Kidney (tissue), 22 donors: Measurements from ENCODE around the gene IQCF6. TPM values are rescaled to one million over a fixed set of nuclear protein-coding genes. Genes with fewer than 3 reads are reported as not detected.

Experiments used
- DNase-seq, 5 donors: peaks; one replicate each; pipeline ENCODE4 v3.0.0-alpha.2; 2013 to 2020
- FAIRE-seq: peaks from 2 replicates; lab custom pipeline; 2012; peaks lifted over from hg19 to GRCh38; lab: Jason Lieb, UNC
- H3K27ac ChIP-seq, 2 donors: one replicate each; pipeline ENCODE4 v1.7.0; 2013; ENCODE audit warnings: low read depth in 2 of 2, low read length in 2 of 2, inconsistent platforms in 1 of 2
- H3K27me3 ChIP-seq: one replicate; pipeline ENCODE4 v1.7.1; 2013; ENCODE audit warnings: low read length, inconsistent platforms; ENCODE audit not compliant: control insufficient read depth, insufficient read depth
- H3K36me3 ChIP-seq, 3 donors: one replicate each; pipeline versions ENCODE4 v1.7.0 to v1.7.1; 2013; ENCODE audit warnings: low read length in 3 of 3, control low read depth in 1 of 3, inconsistent platforms in 1 of 3; ENCODE audit not compliant: insufficient read depth in 3 of 3, control insufficient read depth in 2 of 3
- H3K4me1 ChIP-seq, 3 donors: one replicate each; pipeline versions ENCODE4 v1.7.0 to v1.7.1; 2013; ENCODE audit warnings: low read length in 3 of 3, inconsistent platforms in 1 of 3, low read depth in 1 of 3; ENCODE audit not compliant: control insufficient read depth in 2 of 3, insufficient read depth in 2 of 3
- H3K4me3 ChIP-seq, 3 donors: one replicate each; pipeline versions ENCODE4 v1.7.0 to v1.8.1; 2013; ENCODE audit warnings: low read length in 3 of 3, control low read depth in 1 of 3, inconsistent platforms in 1 of 3
- H3K9ac ChIP-seq, 3 donors: one replicate each; pipeline versions ENCODE4 v1.7.0 to v1.7.1; 2013; ENCODE audit warnings: low read length in 3 of 3, control low read depth in 1 of 3, inconsistent platforms in 1 of 3
- H3K9me3 ChIP-seq, 3 donors: one replicate each; pipeline versions ENCODE4 v1.7.0 to v1.7.1; 2013; ENCODE audit warnings: low read length in 3 of 3, control low read depth in 1 of 3, inconsistent platforms in 1 of 3; ENCODE audit not compliant: control insufficient read depth in 2 of 3, insufficient read depth in 1 of 3
- CTCF ChIP-seq: IDR thresholded peaks from 3 replicates; pipeline ENCODE4 v1.5.1; 2012; ENCODE audit warnings: mild to moderate bottlenecking, moderate library complexity, borderline replicate concordance; ENCODE audit not compliant: insufficient read depth; ENCODE audit errors: extremely low read depth
- intact Hi-C: fragments of 100-400 bp; cut with DNase I; formaldehyde crosslinking; loops from one replicate; pipeline ENCODE4 v1.11.1; 2022
- long read RNA-seq, 10 donors: library from polyadenylated mRNA in 1 of 10; unstranded in 1 of 10; transcript quantifications; one replicate each; pipeline ENCODE4 v2.0.0 and lab custom pipeline, GENCODE V29; 2021 to 2026
- polyA plus RNA-seq: library from polyadenylated mRNA; stranded (reverse); fragments of 350-450 nt; fragmentation: Illumina TruSeq; extraction: RNeasy Lipid Tissue Mini Kit (QIAGEN cat#74804); gene quantifications from one replicate; pipeline ENCODE4 v1.2.3, GENCODE V29; 2014; ENCODE audit warnings: low read depth, low replicate concordance; ENCODE audit not compliant: insufficient read depth
- total RNA-seq: library from RNA; stranded (reverse); fragmentation: NEBNext Ultra II Directional; extraction: Animal tissue kit (Norgen Biotek cat#: 25700); gene quantifications from one replicate; pipeline ENCODE4 v1.2.1, GENCODE V29; 2021
- donor health status: control.
- donor health status: control.
- donor health status: control.
- donor health status: control.
- donor health status: control.
- donor health status: DM: yes; HTN: yes; CAD: no.
- donor health status: Normal renal cell carcinoma (clear cell type).

Gene IQCF6
- total RNA-seq = not detected
- polyA plus RNA-seq = not detected
- long read RNA-seq, donor 1 = 0 reads
- long read RNA-seq, donor 2 = 0 reads
- long read RNA-seq, donor 3 = 0 reads
- long read RNA-seq, donor 4 = 0 reads
- long read RNA-seq, donor 5 = 0 reads
- long read RNA-seq, donor 6 = 0 reads
- long read RNA-seq, donor 7 = 0 reads
- long read RNA-seq, donor 8 = 0 reads
- long read RNA-seq, donor 9 = 0 reads
- long read RNA-seq, donor 10 = 0 reads

GRCh38 chr3:51779137-51779536 is at the start of gene IQCF6:
Gene IQCF6 (minus strand): TSS chr3:51779237. CDS start chr3:51779224, 13 bp downstream.
- Histone ChIP-seq H3K27me3 (no peaks in the 10 kb centered on the region), H3K27ac (no peak within 1 kb of the TSS), H3K36me3 (no peaks in the 10 kb centered on the region), H3K9me3 (no peaks in the 10 kb centered on the region), H3K9ac (no peak within 1 kb of the TSS), H3K4me3 (no peak within 1 kb of the TSS), H3K4me1 (no peaks in the 10 kb centered on the region)
- intact Hi-C loops = no loop called here
- no peak for TF ChIP-seq CTCF
- FAIRE-seq (no peak), DNase-seq (no peak)

DNA sequence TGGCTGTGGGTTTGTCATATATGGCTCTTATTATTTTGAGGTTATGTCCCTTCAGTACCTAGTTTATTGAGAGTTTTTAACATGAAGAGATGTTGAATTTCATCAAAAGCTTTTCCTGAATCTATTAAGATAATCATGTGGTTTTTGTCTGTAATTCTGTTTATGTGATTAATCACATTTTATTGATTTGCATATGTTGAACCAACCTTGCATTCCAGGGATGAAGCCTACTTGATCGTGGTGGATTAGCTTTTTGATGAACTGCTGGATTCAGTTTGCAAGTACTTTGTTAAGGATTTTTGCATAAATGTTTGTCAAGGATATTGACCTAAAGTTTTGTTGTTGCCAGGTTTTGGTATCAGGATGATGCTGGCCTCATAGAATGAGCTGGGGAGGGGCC is 49.3 kb upstream of the IQCF6 start:
- no peaks in the 10 kb centered on the region for H3K27me3 ChIP-seq
- no peaks in the 10 kb centered on the region for H3K36me3 ChIP-seq
- H3K27ac ChIP-seq = no peak overlapping the region
- DNase-seq (no peak), FAIRE-seq (no peak)
- H3K9me3 ChIP-seq = peaks cover 0 to 6% (median 0%) of the 10 kb centered on the region in 3 donors
- TF ChIP-seq CTCF = no peak
- intact Hi-C loops = no loop called here
- no peaks in the 10 kb centered on the region for H3K4me1 ChIP-seq
- no peak overlapping the region for H3K4me3 ChIP-seq
- H3K9ac ChIP-seq = no peak overlapping the region

- FAIRE-seq (no peak), DNase-seq (peak in 1 of 5 donors; percentile 2)
- Histone ChIP-seq H3K4me1 (no peaks in the 10 kb centered on the region), H3K27ac (no peak overlapping the region), H3K36me3 (no peaks in the 10 kb centered on the region), H3K27me3 (no peaks in the 10 kb centered on the region), H3K9me3 (no peaks in the 10 kb centered on the region), H3K4me3 (no peak overlapping the region), H3K9ac (no peak overlapping the region)
- intact Hi-C loops = no loop called here
- no peak for TF ChIP-seq CTCF
Measured at GRCh38 chr3:51819709-51820406, 40.8 kb upstream of the IQCF6 start.
